Common myeloid progenitor, CD34-positive (primary cell): ENCODE results near the gene CCR3.

Source experiments
- CTCF ChIA-PET: fragments of 350-600 bp; sonication (Branson Sonifier 250); formaldehyde crosslinking; loops from one replicate; lab custom pipeline; 2021; ENCODE audit warnings: antibody characterized with exemption; lab: Charles Lee
- POLR2A ChIA-PET: fragments of 350-600 bp; sonication (Branson Sonifier 250); formaldehyde crosslinking; loops from one replicate; lab custom pipeline; 2021; ENCODE audit warnings: antibody characterized with exemption; lab: Charles Lee
- DNase-seq, 3 donors: peaks; one replicate each; pipeline versions ENCODE4 v3.0.0 to v3.0.0-alpha.2; 2013
- H3K27ac ChIP-seq, 2 experiments: 1 replicate in 1 of 2; 2 replicates in 1 of 2; pipeline ENCODE4 v1.7.0; 2013; ENCODE audit warnings: inconsistent platforms in 2 of 2, low read length in 2 of 2, mild to moderate bottlenecking in 2 of 2, low read depth in 1 of 2, moderate library complexity in 1 of 2; ENCODE audit not compliant: severe bottlenecking in 2 of 2, insufficient read depth in 1 of 2, poor library complexity in 1 of 2
- H3K27me3 ChIP-seq, 5 experiments: replicated peaks in 2 of 5; 1 replicate in 3 of 5; 2 replicates in 2 of 5; pipeline versions ENCODE4 v1.6.1 to v1.7.0; 2013; ENCODE audit warnings: low read length in 4 of 5, mild to moderate bottlenecking in 2 of 5, moderate library complexity in 2 of 5, inconsistent platforms in 1 of 5; ENCODE audit not compliant: insufficient read depth in 5 of 5, control insufficient read depth in 4 of 5
- H3K36me3 ChIP-seq, 4 experiments: 1 replicate in 2 of 4; 2 replicates in 2 of 4; pipeline versions ENCODE4 v1.6.1 to v1.7.0; 2013; ENCODE audit warnings: low read length in 3 of 4, control low read depth in 1 of 4, mild to moderate bottlenecking in 1 of 4; ENCODE audit not compliant: control insufficient read depth in 4 of 4, insufficient read depth in 4 of 4
- H3K4me1 ChIP-seq, 4 experiments: 1 replicate in 3 of 4; 2 replicates in 1 of 4; pipeline versions ENCODE4 v1.6.1 to v1.7.1; 2013; ENCODE audit warnings: low read length in 3 of 4, mild to moderate bottlenecking in 3 of 4, control low read depth in 1 of 4, inconsistent platforms in 1 of 4, moderate library complexity in 1 of 4; ENCODE audit not compliant: control insufficient read depth in 4 of 4, insufficient read depth in 4 of 4; ENCODE audit errors: control extremely low read depth in 1 of 4
- H3K4me3 ChIP-seq, 7 experiments: 1 replicate in 4 of 7; 2 replicates in 3 of 7; pipeline versions ENCODE4 v1.5.1 to v1.7.0; 2013; ENCODE audit warnings: mild to moderate bottlenecking in 7 of 7, low read length in 6 of 7, moderate library complexity in 6 of 7, inconsistent platforms in 2 of 7, low read depth in 2 of 7, control low read depth in 1 of 7; ENCODE audit not compliant: insufficient read depth in 4 of 7, control insufficient read depth in 1 of 7; ENCODE audit errors: extremely low read depth in 1 of 7
- H3K9me3 ChIP-seq, 5 experiments: 1 replicate in 4 of 5; 2 replicates in 1 of 5; pipeline versions ENCODE4 v1.6.1 to v1.7.1; 2013; ENCODE audit warnings: low read length in 4 of 5, mild to moderate bottlenecking in 2 of 5, inconsistent platforms in 1 of 5, low read depth in 1 of 5, moderate library complexity in 1 of 5; ENCODE audit not compliant: control insufficient read depth in 4 of 5, insufficient read depth in 2 of 5; ENCODE audit errors: control extremely low read depth in 1 of 5
- WGBS: methylation state at CpG from one replicate; pipeline ENCODE4 v1.1.5; 2013; ENCODE audit not compliant: insufficient coverage; 5-methylcytosine and 5-hydroxymethylcytosine counted together

CCR3 gene

GRCh38 chr3:46215810-46216414, 26.3 kb upstream of the CCR3 start:
- Histone ChIP-seq H3K27me3 (no peaks in the 10 kb centered on the region), H3K27ac (no peak overlapping the region), H3K9me3 (no peaks in the 10 kb centered on the region), H3K4me1 (peaks cover 12 to 30% (median 20%) of the 10 kb centered on the region in 4 experiments), H3K4me3 (no peak overlapping the region), H3K36me3 (no peaks in the 10 kb centered on the region)
- ChIA-PET CTCF (interaction anchor here (0.8 to 7.1 kb wide), 12 partner anchors 8 to 162 kb away, joined by 3 to 87 read pairs (median 4); partner anchors contain the start of genes CCR1 and CCR5), POLR2A (no interaction called here)
- no CpG with 5 or more reads among the region's 4 CpGs for WGBS
- no peak for DNase-seq

- no CpG with 5 or more reads among the region's 2 CpGs for WGBS
- Histone ChIP-seq H3K4me1 (peaks cover 20 to 43% (median 35%) of the 10 kb centered on the region in 4 experiments), H3K27me3 (no peaks in the 10 kb centered on the region), H3K9me3 (no peaks in the 10 kb centered on the region), H3K27ac (no peak overlapping the region), H3K36me3 (no peaks in the 10 kb centered on the region), H3K4me3 (no peak overlapping the region)
- DNase-seq: no peak
- POLR2A ChIA-PET: no interaction called here
- CTCF ChIA-PET: interaction anchor here (1.8 to 7.1 kb wide), 2 partner anchors 10 to 153 kb away, joined by 9 to 87 read pairs; partner anchors contain the start of genes CCR1 and CCR5
These were observed 24.0 kb upstream of the CCR3 start for GRCh38 chr3:46218196-46218709.

GRCh38 chr3:46221391-46221790, 20.9 kb upstream of the CCR3 start:
- Histone ChIP-seq H3K36me3 (no peaks in the 10 kb centered on the region), H3K9me3 (peaks cover 0 to 2% (median 1%) of the 10 kb centered on the region in 5 experiments), H3K27me3 (no peaks in the 10 kb centered on the region), H3K4me3 (peak overlapping the region in 2 of 7 experiments; percentile 4 to 31), H3K4me1 (peaks cover 19 to 37% (median 28%) of the 10 kb centered on the region in 4 experiments), H3K27ac (no peak overlapping the region)
- peak in 2 of 3 donors; percentile 54 to 69 for DNase-seq
- POLR2A ChIA-PET: no interaction called here
- WGBS: 8% methylated on average over 3 of the region's 4 CpGs
- CTCF ChIA-PET: interaction anchor here (1.7 kb wide), 1 partner anchor 8 kb away, joined by 5 read pairs; no protein-coding TSS in a partner anchor

- H3K4me1 ChIP-seq: peaks cover 19 to 37% (median 28%) of the 10 kb centered on the region in 4 experiments
- ChIA-PET POLR2A (no interaction called here), CTCF (interaction anchor here (1.7 kb wide), 1 partner anchor 9 kb away, joined by 5 read pairs; no protein-coding TSS in a partner anchor)
- no peaks in the 10 kb centered on the region for H3K27me3 ChIP-seq
- H3K36me3 ChIP-seq: no peaks in the 10 kb centered on the region
- H3K27ac ChIP-seq: no peak overlapping the region
- peak overlapping the region in 1 of 7 experiments; percentile 31 for H3K4me3 ChIP-seq
- peak in 1 of 3 donors; percentile 15 for DNase-seq
- peaks cover 0 to 3% (median 3%) of the 10 kb centered on the region in 5 experiments for H3K9me3 ChIP-seq
- 100% methylated on average over 1 of the region's 1 CpG for WGBS
These were observed 20.3 kb upstream of the CCR3 start for GRCh38 chr3:46221938-46222337.

GRCh38 chr3:46222435-46223161, 19.7 kb upstream of the CCR3 start:
- DNase-seq: peak; percentile 38 to 88 (median 85)
- peaks cover 19 to 38% (median 30%) of the 10 kb centered on the region in 4 experiments for H3K4me1 ChIP-seq
- peak overlapping the region in 1 of 7 experiments; percentile 20 for H3K4me3 ChIP-seq
- 25% methylated on average over 4 of the region's 7 CpGs for WGBS
- H3K9me3 ChIP-seq: peaks cover 0 to 3% (median 3%) of the 10 kb centered on the region in 5 experiments
- H3K27ac ChIP-seq: no peak overlapping the region
- CTCF ChIA-PET: interaction anchor here (0.9 to 1.7 kb wide), 3 partner anchors 9 to 145 kb away, joined by 3 to 5 read pairs (median 4); no protein-coding TSS in a partner anchor
- POLR2A ChIA-PET: no interaction called here
- H3K36me3 ChIP-seq: no peaks in the 10 kb centered on the region
- no peaks in the 10 kb centered on the region for H3K27me3 ChIP-seq

- Histone ChIP-seq H3K4me1 (peaks cover 5 to 29% (median 13%) of the 10 kb centered on the region in 4 experiments), H3K27me3 (no peaks in the 10 kb centered on the region), H3K9me3 (peaks cover 0 to 3% (median 3%) of the 10 kb centered on the region in 5 experiments), H3K27ac (no peak overlapping the region), H3K4me3 (no peak overlapping the region), H3K36me3 (no peaks in the 10 kb centered on the region)
- ChIA-PET POLR2A (no interaction called here), CTCF (interaction anchor here (1.6 kb wide), 1 partner anchor 38 kb away, joined by 4 read pairs; no protein-coding TSS in a partner anchor)
- peak; percentile 68 to 93 (median 92) for DNase-seq
- WGBS: no CpG with 5 or more reads among the region's 5 CpGs
These were observed 13.7 kb upstream of the CCR3 start for GRCh38 chr3:46228260-46229242.
